ENCODE measurements around the gene SRGAP3. TPM values are rescaled to one million over a fixed set of nuclear protein-coding genes. Genes with fewer than 3 reads are reported as not detected.

Gene SRGAP3
- total RNA-seq, 1 donor from 2014 or later, result 7.1 TPM

DNA sequence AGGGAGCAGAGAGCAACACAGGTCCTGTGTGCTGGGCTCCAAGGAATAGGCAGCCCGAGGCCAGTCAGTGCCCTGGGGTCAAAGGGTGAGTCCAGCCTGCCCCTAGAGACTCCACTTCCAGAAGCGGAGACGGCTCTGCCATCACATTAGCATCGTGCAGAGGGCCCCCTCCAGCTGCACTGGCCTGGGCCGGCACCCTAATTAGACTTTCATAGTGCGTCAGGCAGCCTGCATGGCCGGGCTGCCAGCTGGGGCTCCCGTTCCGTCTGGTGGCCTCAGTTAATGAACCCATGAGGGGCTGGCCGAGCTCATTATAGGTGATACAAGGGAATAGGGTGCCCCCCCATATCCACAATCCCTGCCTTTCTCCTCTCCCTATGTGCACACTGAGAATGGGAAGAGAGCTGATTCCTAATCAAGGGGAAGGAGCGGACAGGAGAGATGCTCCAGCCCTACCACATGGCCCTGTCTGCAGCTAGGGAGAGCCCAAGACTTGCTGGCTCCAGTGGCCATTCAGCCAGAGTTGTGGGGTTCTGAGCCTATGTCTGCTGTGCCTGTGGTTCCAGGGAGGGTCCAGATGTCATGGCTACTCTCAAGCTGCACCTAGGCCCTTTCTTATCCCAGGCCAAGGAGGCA lies 128.0 kb downstream of the SRGAP3 start:
- intact Hi-C loops (cut with micrococcal nuclease), result no loop called here

DNA sequence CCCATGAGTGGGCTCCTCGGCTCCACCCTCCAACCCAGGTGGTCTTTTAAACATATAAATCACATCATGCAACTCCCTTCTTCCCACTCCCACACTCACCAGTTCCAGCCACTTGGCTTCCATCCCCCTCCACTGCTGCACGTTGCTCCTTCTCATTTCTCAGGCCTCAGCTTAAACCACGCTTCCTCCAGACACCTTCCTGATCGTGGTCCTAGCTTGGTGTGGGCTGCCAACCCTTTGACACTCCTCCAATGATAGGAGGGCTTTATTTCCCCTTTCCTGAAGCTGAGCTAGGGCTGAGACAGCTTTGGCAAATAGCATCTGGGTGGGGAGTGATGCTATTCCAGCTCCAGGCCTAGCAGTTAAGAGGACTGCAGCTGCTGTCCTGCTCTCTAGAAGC lies 130.1 kb downstream of the SRGAP3 start:
- intact Hi-C loops (cut with micrococcal nuclease), result no loop called here

DNA sequence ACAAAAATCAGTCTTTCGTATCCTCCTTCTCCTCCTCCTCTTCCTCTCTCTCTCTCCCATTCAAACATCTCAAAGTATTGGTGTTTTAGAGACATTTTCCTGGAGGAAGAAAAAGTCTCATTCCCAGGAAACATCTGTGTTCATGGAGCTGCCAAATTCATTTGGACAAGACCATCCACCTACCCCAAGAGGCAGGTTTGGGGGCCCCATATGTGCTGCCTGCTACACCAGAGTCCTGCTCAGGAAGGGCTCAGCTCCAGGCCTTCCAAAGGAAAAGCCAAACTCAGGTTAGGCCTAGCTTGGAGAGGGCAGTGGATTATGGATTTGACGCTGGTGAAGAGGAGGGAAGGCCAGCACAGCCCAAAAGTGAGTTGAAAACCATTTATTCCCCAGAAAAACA lies 131.2 kb downstream of the SRGAP3 start:
- intact Hi-C loops (cut with micrococcal nuclease), result no loop called here

DNA sequence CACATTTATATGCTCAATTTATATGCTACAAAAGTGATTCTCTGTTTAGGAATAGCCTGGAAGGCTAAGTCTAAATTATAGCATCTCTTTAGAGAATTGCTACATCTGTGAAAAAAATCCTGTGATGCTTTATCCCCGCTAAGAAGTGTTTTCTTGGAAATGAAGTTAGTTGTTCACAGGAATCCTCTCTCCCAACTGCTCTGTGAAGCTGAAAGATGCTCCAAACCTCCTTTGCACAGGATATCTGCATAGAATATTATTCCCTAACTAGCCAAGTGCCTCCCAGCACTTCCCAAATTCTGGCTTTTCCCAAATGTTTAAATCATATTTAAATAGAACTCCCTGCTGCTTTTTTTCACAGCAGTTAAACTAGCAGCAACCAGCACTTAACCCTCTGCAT lies 132.2 kb downstream of the SRGAP3 start:
- intact Hi-C loops (cut with micrococcal nuclease), result no loop called here

DNA sequence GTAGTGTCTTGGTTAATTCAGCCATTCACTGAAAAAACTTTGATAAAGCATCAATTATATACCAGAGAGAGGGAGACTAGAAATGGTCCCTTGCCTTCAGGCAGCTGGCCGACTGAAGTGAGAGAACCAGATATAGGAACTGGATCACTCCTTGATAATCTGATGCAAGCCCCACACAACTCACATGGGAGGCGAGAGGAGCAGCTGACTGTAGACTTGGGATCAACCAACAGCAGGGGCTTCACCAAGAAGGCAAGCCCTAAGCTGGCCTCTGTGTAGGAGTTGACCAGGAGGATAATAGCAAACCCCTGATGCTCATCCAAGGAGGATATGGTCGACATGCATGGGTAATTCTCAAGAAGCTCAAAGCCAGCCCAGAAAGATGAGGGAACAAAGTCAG lies 133.1 kb downstream of the SRGAP3 start:
- intact Hi-C loops (cut with micrococcal nuclease), result no loop called here

DNA sequence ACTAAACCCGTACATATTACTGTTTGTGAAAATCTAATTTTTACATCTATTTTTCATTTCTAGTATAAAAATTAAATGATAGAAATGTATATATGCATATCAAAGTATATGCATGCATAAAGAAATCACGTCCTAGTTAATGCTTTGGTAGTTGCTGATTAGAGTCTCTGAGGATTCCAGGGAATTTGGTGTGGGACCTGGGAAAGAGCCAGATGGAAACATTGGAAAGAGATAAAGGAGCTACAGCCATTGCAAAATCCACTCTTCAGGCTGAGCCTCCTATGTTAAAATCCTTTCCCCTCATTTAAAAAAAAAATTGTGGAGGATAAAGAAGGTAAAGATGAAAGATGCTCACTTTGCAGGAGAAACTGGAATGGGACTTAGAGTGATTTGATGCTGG lies 134.1 kb downstream of the SRGAP3 start:
- intact Hi-C loops (cut with micrococcal nuclease), result no loop called here

DNA sequence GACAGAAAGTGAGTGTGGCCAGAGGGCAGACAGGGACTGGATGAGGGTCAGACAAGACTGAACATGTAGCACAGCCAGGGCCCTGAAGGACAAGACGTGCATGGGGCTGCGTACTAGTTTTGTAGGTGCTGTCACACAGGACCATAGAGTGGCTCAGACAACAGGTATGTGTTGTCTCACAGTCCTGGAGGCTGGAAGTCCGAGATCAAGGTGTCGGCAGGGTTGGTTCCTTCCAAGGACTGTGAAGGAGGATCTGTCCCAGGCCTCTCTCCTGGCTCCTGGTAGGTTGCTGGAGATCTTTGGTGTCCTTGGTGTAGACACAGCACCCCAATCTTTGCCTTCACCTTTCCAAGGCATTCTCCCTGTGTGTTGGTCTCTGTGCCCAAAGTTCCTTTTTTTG lies 136.4 kb downstream of the SRGAP3 start:
- intact Hi-C loops (cut with micrococcal nuclease), result no loop called here

DNA sequence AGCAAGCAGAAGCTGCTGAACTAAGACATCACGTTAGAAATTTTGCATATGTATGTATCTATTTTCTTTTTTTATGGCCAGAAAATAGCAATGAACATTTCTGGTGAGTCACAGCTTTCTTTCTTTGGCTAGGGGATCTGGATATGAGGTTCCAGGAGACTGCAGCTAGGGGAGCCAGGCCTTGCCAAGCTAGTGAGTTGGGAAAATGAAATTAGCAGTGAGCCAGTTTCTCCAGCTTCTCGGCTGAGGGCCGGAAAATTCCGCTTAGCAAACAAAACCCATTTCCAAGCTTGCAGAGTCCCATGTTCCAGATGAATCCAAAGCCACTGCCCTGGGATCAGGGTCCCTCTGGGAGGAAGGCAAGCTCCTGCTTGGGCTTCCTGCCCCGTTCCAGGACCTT lies 137.6 kb downstream of the SRGAP3 start:
- intact Hi-C loops (cut with micrococcal nuclease), result no loop called here

DNA sequence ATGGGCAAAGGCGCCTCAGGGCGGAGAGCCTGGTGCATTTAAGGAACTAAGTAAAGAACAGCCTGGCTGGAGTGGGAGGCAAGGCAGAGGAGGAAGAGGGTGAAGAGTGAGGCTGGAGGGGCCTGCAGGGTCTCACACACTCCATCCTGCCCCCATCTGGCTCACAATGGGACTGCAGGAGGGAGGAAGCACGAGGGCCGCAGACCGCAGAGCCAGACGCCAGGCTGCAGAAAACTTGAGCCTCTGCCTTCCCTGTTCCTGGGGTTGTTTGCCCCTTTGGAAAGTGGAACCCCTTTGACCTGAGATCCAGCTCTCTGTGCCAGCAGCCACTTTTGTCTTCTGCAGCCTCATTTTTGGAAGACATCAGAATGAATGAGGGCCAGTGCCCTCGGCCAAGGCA lies 138.0 kb downstream of the SRGAP3 start:
- intact Hi-C loops (cut with micrococcal nuclease), result no loop called here

DNA sequence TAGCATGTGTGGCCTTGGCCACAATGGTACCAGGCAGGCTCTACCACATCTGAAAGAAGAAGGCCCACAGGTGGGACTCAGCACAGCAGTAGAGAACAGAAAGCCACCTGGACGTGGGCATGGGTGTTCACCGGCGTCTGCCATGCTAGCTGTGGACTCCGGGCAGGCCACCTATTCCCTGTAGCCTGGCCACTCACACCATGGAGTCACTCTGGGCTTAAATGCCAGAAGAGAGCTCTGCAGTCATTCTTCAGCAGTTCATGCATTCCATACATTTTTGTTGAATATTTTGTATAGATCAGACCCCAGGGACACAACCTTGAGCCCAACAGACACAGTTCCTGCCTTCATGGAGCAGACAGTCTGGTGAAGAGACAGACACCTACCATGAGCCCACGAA lies 138.6 kb downstream of the SRGAP3 start:
- intact Hi-C loops (cut with micrococcal nuclease), result no loop called here

DNA sequence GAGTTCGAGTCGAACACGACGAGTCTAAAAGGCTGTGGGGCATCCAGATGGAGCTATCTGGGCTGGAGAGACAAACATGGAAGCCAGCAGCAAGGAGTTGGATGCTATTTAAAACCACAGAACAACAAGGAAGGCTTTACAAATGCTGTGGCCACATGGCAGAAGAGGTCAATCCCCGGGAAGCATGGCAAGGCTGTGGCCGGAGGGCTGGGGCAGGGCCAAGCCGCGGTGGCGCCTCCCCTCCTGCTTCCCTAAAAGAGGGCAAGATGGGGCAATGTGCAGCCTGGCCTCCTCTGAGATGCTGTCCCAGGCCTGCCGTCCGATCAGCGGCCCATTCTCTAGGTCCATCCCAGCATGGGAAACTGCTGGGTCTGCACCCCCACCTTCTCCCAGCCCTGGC lies 139.1 kb downstream of the SRGAP3 start:
- intact Hi-C loops (cut with micrococcal nuclease), result no loop called here

DNA sequence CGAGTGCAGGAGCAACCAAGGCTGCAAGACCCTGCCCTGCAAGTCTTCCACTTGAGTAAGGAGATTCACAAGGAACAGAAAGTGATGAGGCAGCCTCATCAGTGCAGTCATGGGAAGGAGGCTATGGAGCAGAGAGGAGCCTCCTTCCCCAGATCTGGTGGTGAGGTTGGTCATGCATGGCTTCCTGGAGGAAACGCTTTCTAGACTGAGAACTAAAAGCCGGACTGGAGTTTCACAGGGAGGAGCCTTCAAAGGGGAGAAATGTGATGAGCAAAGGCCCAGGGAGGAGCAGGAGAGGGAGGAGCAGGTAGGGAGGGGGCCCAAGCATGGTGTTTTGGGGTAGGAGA lies 139.9 kb downstream of the SRGAP3 start:
- intact Hi-C loops (cut with micrococcal nuclease), result no loop called here

DNA sequence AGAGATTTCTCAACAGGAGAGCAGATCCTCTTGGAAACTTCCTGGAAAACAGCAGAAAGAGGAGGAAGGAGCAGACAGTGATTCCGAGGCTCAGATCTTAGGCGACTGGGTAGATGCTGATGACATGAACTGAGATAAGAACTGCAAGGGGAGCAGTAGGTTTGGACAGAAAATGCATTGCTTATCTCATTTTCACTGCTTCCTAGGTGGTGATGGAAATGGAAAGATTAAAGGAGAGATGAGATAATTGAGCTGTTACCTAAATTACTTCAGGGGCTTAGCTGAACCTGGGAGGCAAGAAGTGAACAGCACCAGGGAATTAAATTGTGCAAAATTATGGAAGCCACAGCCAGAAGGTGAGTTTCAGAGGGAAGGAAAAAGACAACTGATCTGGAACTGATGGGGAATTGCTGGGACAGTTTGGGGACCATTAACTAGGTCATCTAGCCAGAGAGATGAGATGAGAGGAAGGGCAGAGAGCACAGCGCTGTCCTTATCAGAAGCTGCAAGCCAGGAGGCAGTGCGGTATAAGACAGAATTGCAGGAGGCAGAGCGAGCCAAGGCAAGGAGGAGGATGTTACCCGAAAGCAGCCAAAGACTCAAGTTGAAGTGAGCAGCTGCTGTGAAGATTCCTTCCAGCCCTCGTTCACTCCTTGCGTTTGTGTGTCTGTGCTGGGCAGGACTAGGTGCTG lies 140.4 kb downstream of the SRGAP3 start:
- intact Hi-C loops (cut with micrococcal nuclease), result no loop called here

DNA sequence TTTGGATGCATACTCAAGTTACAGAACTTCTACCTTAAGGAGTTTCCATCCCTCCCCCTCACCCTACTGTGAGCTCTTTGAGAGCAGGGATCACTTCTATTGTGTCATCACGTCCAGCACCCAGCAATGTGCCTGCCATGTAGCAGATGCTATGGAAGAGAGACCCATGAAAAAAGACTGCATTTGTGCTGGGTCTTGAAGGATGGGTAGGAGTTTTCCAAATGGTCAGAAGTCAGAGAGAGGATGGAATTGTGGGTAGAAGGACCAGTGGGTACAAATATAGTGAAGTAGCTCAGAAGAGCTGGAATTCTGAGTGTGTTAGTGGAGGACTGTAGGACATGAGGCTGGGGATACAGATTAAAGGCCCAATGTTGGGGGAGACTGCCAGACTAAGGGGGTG lies 141.7 kb downstream of the SRGAP3 start:
- intact Hi-C loops (cut with micrococcal nuclease), result no loop called here

DNA sequence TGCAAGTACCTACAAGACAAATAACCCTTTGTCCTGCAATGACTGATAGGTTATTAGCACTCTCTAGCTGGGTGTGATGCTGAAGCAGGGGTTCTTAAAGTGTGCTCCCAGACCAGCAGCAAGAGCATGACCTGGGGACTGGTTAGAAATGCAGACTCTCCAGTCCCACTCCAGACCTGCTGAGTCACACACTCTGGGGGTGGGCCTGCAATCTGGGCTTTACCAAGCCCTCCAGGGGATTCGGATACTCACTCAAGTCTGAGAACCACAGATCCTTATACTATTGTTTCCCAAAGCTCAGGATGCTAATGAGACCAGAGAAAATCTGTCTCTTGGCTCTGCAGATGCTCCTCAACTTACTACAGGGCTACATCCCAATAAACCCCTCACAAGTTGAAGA lies 144.0 kb downstream of the SRGAP3 start:
- intact Hi-C loops (cut with micrococcal nuclease), result no loop called here

DNA sequence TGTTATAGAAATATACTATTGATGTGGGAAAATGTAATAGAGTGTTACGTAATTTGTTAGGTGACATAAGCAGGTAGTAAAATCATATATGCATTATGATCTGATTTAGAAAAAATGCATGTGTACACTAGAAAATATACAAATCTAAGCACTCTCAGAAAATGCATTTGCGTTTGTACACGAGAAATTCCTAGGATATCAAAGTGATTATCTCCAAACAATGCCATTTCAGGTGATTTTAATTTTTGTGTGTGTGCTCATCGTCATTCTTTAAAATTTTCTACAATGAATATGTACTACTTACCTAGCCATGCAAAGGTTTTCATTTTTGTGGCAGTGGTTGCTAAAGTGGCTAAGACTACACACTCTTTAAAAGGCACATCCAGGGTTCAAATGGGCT lies 145.3 kb downstream of the SRGAP3 start:
- intact Hi-C loops (cut with micrococcal nuclease), result no loop called here

DNA sequence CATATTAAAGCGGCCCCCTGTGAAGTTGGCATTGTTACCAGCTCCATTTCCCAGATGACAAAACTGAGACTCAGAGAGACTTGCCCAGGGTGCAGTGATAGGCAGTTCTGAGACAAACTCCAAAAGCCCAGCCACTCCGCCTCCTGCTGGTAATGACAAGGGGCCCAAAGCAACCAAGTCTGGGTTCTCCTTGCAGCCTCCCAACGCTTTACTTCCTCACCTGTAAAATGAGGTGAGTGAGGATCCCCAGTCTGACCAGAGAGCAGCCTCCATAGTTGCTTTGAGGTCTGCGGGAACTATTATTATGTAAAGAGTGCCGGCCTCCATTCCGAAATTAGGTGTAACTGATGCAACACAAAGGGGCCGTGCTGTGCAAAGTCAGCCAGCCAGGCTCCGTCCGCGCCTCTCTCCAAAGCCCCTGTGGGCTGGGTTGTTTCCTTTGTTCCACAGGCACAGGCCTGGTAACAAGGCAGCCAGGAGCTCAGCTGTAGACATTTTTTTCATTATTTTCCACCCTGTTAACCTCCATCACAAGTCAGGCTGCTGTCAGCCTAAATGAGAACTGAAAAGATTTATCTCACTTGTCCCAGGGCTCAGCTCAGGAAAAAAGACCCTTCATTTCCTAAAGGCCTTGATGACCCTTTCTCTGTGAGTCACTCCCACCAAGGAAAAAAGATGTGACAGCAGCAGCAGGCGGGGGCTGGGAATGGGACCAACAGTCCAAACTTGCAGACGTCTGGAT lies 147.0 kb downstream of the SRGAP3 start:
- intact Hi-C loops (cut with micrococcal nuclease), result no loop called here

DNA sequence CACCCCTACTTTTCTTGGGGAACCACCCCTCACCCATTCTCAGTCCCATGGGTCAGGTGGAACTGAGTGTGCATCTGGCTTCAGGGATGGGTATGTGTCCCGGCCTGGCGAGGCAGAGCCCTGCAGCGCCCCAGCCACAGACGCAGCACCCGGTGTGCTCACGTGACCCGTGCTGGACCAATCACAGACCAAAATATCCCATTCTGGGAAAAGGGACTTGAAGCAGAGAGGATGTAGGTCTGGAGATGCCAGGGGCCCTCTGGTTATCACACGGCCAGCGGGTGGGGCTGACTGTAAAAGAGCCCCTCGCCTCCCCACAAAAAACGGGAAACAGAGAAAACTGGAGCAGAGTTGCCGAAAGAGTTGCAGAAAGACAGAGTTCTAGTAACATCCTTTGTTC lies 148.2 kb downstream of the SRGAP3 start:
- intact Hi-C loops (cut with micrococcal nuclease), result no loop called here

DNA sequence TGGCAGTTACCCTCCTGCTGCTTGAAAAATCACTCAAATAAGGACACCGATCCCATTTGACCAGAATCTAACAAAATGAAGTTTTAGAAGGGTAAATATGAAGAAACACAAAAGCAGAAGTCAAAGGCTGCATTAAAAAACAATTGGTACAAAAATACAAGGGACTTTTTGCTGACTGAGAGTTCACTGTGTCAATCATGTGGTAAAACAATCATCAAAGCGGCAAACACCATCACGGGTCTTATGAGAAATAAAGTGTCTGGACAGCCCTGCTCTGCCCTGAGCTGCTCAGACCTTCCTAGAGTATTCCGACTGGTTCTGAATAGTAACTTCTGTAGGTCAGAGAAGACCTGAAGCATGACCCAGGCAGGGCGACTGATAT lies 148.9 kb downstream of the SRGAP3 start:
- intact Hi-C loops (cut with micrococcal nuclease), result no loop called here

DNA sequence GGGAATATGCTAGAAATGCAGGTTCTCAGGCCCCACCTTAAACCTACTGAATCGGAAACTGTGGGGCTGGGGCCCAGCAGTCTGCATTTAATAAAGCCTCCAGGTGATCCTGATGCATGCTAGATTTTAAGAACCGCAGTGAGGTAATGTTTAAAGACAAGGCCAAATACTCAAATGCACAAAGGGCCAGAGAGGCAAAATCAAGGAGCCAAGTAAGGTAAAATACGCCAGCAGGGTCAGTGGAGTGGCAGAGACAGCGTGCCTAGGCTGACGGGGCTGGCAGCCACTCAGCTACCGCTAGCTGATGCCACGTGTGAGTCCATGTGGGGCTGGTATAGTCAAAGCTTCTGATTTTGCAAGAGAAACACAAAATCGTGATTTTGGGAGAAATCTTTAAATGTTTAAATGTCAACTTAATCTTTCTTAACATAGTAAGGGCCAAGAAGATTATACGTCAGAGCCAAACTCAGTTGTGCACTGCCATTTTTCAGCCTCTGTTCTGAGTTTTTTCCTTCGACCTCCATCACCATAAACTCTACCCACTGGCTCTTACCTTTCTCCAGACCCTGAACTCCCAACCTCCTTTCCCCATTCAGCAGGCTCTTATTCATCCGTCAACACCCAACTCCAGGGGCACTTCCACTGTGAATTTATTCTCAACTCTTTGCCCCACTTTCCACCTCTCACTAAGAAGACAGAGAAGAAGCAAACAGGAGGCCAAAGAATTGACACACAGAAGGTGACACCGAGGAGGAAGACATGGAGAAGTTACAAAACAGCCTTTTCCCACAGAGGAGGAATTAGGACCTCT lies 149.5 kb downstream of the SRGAP3 start:
- intact Hi-C loops (cut with micrococcal nuclease), result no loop called here

DNA sequence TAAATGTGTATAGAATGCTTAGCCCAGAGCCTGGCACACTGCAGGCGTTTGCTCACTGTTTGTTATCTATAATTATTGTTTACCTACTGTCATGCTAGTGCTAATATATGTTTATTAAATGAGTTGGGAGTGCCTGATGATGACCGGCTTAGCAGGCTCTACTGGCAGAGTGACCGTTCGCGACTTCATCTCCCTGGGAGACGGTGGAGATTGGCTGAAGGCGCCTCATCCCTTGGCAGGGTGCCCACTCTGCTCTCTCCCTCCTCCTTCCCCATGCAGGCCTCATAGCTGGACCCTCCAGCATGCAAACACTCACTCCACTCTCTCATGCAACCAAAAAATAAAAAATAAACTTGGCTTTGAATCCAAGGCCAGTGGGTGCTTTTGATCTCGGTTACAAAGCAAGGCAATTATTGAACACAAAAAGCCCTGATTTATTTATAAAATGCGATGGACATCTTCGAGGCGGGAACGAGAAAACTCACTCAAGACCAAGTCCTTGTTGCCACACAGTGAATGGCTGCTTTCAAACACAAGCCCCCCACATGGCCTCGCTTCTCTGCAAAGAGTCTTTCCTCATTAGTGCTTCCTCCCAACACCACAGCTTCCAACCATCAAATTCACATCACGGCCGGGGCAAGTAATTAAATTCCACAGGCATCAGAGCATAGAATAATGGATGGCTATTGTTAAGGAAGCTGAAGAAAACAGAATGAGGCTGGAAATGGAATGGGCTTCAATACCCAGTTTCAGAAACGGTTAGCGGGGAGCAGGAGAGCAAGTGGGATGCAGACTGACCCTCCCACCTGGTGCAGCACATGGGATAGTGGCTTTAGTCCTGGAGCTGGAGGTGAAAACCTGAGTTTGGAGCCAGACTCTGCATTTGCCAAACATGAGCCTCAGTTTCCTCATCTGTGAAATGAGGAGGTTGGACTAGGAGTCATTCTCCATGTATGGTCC lies 150.4 kb downstream of the SRGAP3 start:
- intact Hi-C loops (cut with micrococcal nuclease), result no loop called here
